ENCODE measurements around the gene MTA1.

GRCh38 chr14:105374389-105374788 is 45.2 kb upstream of the MTA1 start:
- TF ChIP-seq CTCF (conservative IDR thresholded peaks at IDR 0.05; ENCODE audit: low read depth, low read length) = no peak
- no peak for TF ChIP-seq EZH2 (IDR thresholded peaks at IDR 0.05; ENCODE audit: borderline replicate concordance, low read depth, low read length, poor library complexity, severe bottlenecking)
